ENCODE data around the gene PGAM2.
A peak's percentile ranks its signal among the peaks of the same experiment; 100 is the strongest.

Gene PGAM2

GRCh38 chr7:44067064-44067951 is 1.9 kb upstream of the PGAM2 start:
- Histone ChIP-seq H3K4me3 (ENCODE audit: low read length in 2 of 2) (no peak overlapping the region), H2AFZ (ENCODE audit: low read length) (no peak overlapping the region), H3K4ac (ENCODE audit: low read length) (no peak overlapping the region), H2BK12ac (ENCODE audit: low read length) (no peak overlapping the region), H4K91ac (ENCODE audit: low read depth, low read length, poor library complexity) (no peak overlapping the region), H2BK120ac (ENCODE audit: low read depth, low read length) (peak overlapping the region; percentile 2), H3K27me3 (ENCODE audit: control insufficient read depth in 3 of 3, insufficient read depth in 3 of 3, low read depth in 1 of 3, low read length in 3 of 3) (no peaks in the 10 kb centered on the region), H2BK15ac (ENCODE audit: low read length) (no peak overlapping the region), H2AK5ac (ENCODE audit: low read depth, low read length) (no peak overlapping the region), H3K4me1 (ENCODE audit: control insufficient read depth in 2 of 2, insufficient read depth in 1 of 2, low read depth in 1 of 2, low read length in 2 of 2) (peaks cover 19 to 24% of the 10 kb centered on the region in 2 donors), H3K18ac (ENCODE audit: low read length) (no peak overlapping the region), H4K8ac (ENCODE audit: low read depth, low read length) (no peak overlapping the region), H3K9me3 (replicated peaks in 1 of 2; ENCODE audit: control insufficient read depth in 2 of 2, insufficient read depth in 1 of 2, low read depth in 1 of 2, low read length in 2 of 2) (no peaks in the 10 kb centered on the region), H3K4me2 (ENCODE audit: insufficient read depth, low read length, poor library complexity, severe bottlenecking) (no peak overlapping the region), H3K9ac (ENCODE audit: low read depth, low read length, poor library complexity) (no peak overlapping the region), H2BK5ac (ENCODE audit: low read length) (no peak overlapping the region), H3K14ac (ENCODE audit: low read length) (no peak overlapping the region), H3K79me1 (ENCODE audit: low read depth, low read length) (peaks cover 4% of the 10 kb centered on the region), H3K36me3 (replicated peaks in 1 of 2; ENCODE audit: control insufficient read depth in 2 of 2, insufficient read depth in 2 of 2, low read length in 2 of 2) (peaks cover 0 to 6% of the 10 kb centered on the region in 2 donors), H3K27ac (replicated peaks; ENCODE audit: low read length) (no peak overlapping the region), H3K23ac (ENCODE audit: low read depth, low read length, poor library complexity) (no peak overlapping the region)
- no CpG with 5 or more reads among the region's 11 CpGs for WGBS, 2 donors (ENCODE audit: extremely low coverage in 2 of 2, insufficient read length in 2 of 2, insufficient replicate concordance in 1 of 2)
- DNase-seq (ENCODE audit: low spot score), result no peak

GRCh38 chr7:44066494-44067063 is 1.2 kb upstream of the PGAM2 start:
- Histone ChIP-seq H3K4me3 (ENCODE audit: low read length in 2 of 2) (no peak overlapping the region), H3K4ac (ENCODE audit: low read length) (no peak overlapping the region), H3K18ac (ENCODE audit: low read length) (peak overlapping the region; percentile 42), H3K27ac (replicated peaks; ENCODE audit: low read length) (no peak overlapping the region), H2BK120ac (ENCODE audit: low read depth, low read length) (no peak overlapping the region), H4K91ac (ENCODE audit: low read depth, low read length, poor library complexity) (no peak overlapping the region), H2AK5ac (ENCODE audit: low read depth, low read length) (peak overlapping the region; percentile 33), H3K14ac (ENCODE audit: low read length) (no peak overlapping the region), H3K36me3 (replicated peaks in 1 of 2; ENCODE audit: control insufficient read depth in 2 of 2, insufficient read depth in 2 of 2, low read length in 2 of 2) (peaks cover 6 to 13% of the 10 kb centered on the region in 2 donors), H3K4me1 (ENCODE audit: control insufficient read depth in 2 of 2, insufficient read depth in 1 of 2, low read depth in 1 of 2, low read length in 2 of 2) (peaks cover 19 to 24% of the 10 kb centered on the region in 2 donors), H4K8ac (ENCODE audit: low read depth, low read length) (no peak overlapping the region), H3K23ac (ENCODE audit: low read depth, low read length, poor library complexity) (no peak overlapping the region), H3K27me3 (ENCODE audit: control insufficient read depth in 3 of 3, insufficient read depth in 3 of 3, low read depth in 1 of 3, low read length in 3 of 3) (no peaks in the 10 kb centered on the region), H2BK15ac (ENCODE audit: low read length) (peak overlapping the region; percentile 0), H2BK5ac (ENCODE audit: low read length) (no peak overlapping the region), H2AFZ (ENCODE audit: low read length) (no peak overlapping the region), H3K9ac (ENCODE audit: low read depth, low read length, poor library complexity) (no peak overlapping the region), H3K9me3 (replicated peaks in 1 of 2; ENCODE audit: control insufficient read depth in 2 of 2, insufficient read depth in 1 of 2, low read depth in 1 of 2, low read length in 2 of 2) (no peaks in the 10 kb centered on the region), H3K4me2 (ENCODE audit: insufficient read depth, low read length, poor library complexity, severe bottlenecking) (no peak overlapping the region), H3K79me1 (ENCODE audit: low read depth, low read length) (peaks cover 4% of the 10 kb centered on the region), H2BK12ac (ENCODE audit: low read length) (no peak overlapping the region)
- WGBS, 2 donors (ENCODE audit: extremely low coverage in 2 of 2, insufficient read length in 2 of 2, insufficient replicate concordance in 1 of 2), result no CpG with 5 or more reads among the region's 7 CpGs
- no peak for DNase-seq (ENCODE audit: low spot score)

- Histone ChIP-seq H3K4ac (ENCODE audit: low read length) (no peak overlapping the region), H3K36me3 (replicated peaks in 1 of 2; ENCODE audit: control insufficient read depth in 2 of 2, insufficient read depth in 2 of 2, low read length in 2 of 2) (peaks cover 6 to 18% of the 10 kb centered on the region in 2 donors), H3K14ac (ENCODE audit: low read length) (no peak overlapping the region), H3K18ac (ENCODE audit: low read length) (peak overlapping the region; percentile 55), H2BK120ac (ENCODE audit: low read depth, low read length) (no peak overlapping the region), H3K79me1 (ENCODE audit: low read depth, low read length) (peaks cover 4% of the 10 kb centered on the region), H3K4me3 (ENCODE audit: low read length in 2 of 2) (no peak overlapping the region), H3K9me3 (replicated peaks in 1 of 2; ENCODE audit: control insufficient read depth in 2 of 2, insufficient read depth in 1 of 2, low read depth in 1 of 2, low read length in 2 of 2) (no peaks in the 10 kb centered on the region), H3K27ac (replicated peaks; ENCODE audit: low read length) (peak overlapping the region; percentile 67), H2BK15ac (ENCODE audit: low read length) (peak overlapping the region; percentile 0), H3K27me3 (ENCODE audit: control insufficient read depth in 3 of 3, insufficient read depth in 3 of 3, low read depth in 1 of 3, low read length in 3 of 3) (no peaks in the 10 kb centered on the region), H3K23ac (ENCODE audit: low read depth, low read length, poor library complexity) (no peak overlapping the region), H3K4me1 (ENCODE audit: control insufficient read depth in 2 of 2, insufficient read depth in 1 of 2, low read depth in 1 of 2, low read length in 2 of 2) (peaks cover 19 to 24% of the 10 kb centered on the region in 2 donors), H2BK12ac (ENCODE audit: low read length) (no peak overlapping the region), H4K8ac (ENCODE audit: low read depth, low read length) (no peak overlapping the region), H4K91ac (ENCODE audit: low read depth, low read length, poor library complexity) (no peak overlapping the region), H2BK5ac (ENCODE audit: low read length) (peak overlapping the region; percentile 97), H3K4me2 (ENCODE audit: insufficient read depth, low read length, poor library complexity, severe bottlenecking) (peak overlapping the region; percentile 41), H2AFZ (ENCODE audit: low read length) (peak overlapping the region; percentile 84), H2AK5ac (ENCODE audit: low read depth, low read length) (no peak overlapping the region), H3K9ac (ENCODE audit: low read depth, low read length, poor library complexity) (no peak overlapping the region)
- no CpG with 5 or more reads among the region's 6 CpGs for WGBS, 2 donors (ENCODE audit: extremely low coverage in 2 of 2, insufficient read length in 2 of 2, insufficient replicate concordance in 1 of 2)
- no peak for DNase-seq (ENCODE audit: low spot score)
Measured at GRCh38 chr7:44066111-44066460, 719 bp upstream of the PGAM2 start.

- H4K91ac ChIP-seq (ENCODE audit: low read depth, low read length, poor library complexity), result no peak overlapping the region
- H2AK5ac ChIP-seq (ENCODE audit: low read depth, low read length), result peak overlapping the region; percentile 99
- H4K8ac ChIP-seq (ENCODE audit: low read depth, low read length), result no peak overlapping the region
- H2BK12ac ChIP-seq (ENCODE audit: low read length), result peak overlapping the region; percentile 67
- H2BK15ac ChIP-seq (ENCODE audit: low read length), result peak overlapping the region; percentile 25
- peak overlapping the region; percentile 56 for H2BK120ac ChIP-seq (ENCODE audit: low read depth, low read length)
- H3K27me3 ChIP-seq (ENCODE audit: control insufficient read depth in 3 of 3, insufficient read depth in 3 of 3, low read depth in 1 of 3, low read length in 3 of 3), result no peaks in the 10 kb centered on the region
- no peak for DNase-seq (ENCODE audit: low spot score)
- H3K14ac ChIP-seq (ENCODE audit: low read length), result no peak overlapping the region
- H3K4me3 ChIP-seq (ENCODE audit: low read length in 2 of 2), result peak overlapping the region in 1 of 2 donors; percentile 61
- H3K4me2 ChIP-seq (ENCODE audit: insufficient read depth, low read length, poor library complexity, severe bottlenecking), result peak overlapping the region; percentile 47
- WGBS, 2 donors (ENCODE audit: extremely low coverage in 2 of 2, insufficient read length in 2 of 2, insufficient replicate concordance in 1 of 2), result no CpG with 5 or more reads among the region's 33 CpGs
- peak overlapping the region; percentile 97 for H2BK5ac ChIP-seq (ENCODE audit: low read length)
- no peaks in the 10 kb centered on the region for H3K9me3 ChIP-seq (replicated peaks in 1 of 2; ENCODE audit: control insufficient read depth in 2 of 2, insufficient read depth in 1 of 2, low read depth in 1 of 2, low read length in 2 of 2)
- peaks cover 19 to 24% of the 10 kb centered on the region in 2 donors for H3K4me1 ChIP-seq (ENCODE audit: control insufficient read depth in 2 of 2, insufficient read depth in 1 of 2, low read depth in 1 of 2, low read length in 2 of 2)
- H3K36me3 ChIP-seq (replicated peaks in 1 of 2; ENCODE audit: control insufficient read depth in 2 of 2, insufficient read depth in 2 of 2, low read length in 2 of 2), result peaks cover 15 to 29% of the 10 kb centered on the region in 2 donors
- peak overlapping the region; percentile 89 for H3K23ac ChIP-seq (ENCODE audit: low read depth, low read length, poor library complexity)
- H3K79me1 ChIP-seq (ENCODE audit: low read depth, low read length), result peaks cover 4% of the 10 kb centered on the region
- H3K18ac ChIP-seq (ENCODE audit: low read length), result peak overlapping the region; percentile 80
- H3K4ac ChIP-seq (ENCODE audit: low read length), result peak overlapping the region; percentile 86
- H3K27ac ChIP-seq (replicated peaks; ENCODE audit: low read length), result peak overlapping the region; percentile 14
- peak overlapping the region; percentile 84 for H2AFZ ChIP-seq (ENCODE audit: low read length)
- H3K9ac ChIP-seq (ENCODE audit: low read depth, low read length, poor library complexity), result peak overlapping the region; percentile 75
Measured at GRCh38 chr7:44064791-44065430, 456 bp downstream of the PGAM2 start.
